Right lobe of liver (tissue), 6 donors: ENCODE results near the gene KCNA2. TPM values are rescaled to one million over a fixed set of nuclear protein-coding genes. Genes with fewer than 3 reads are reported as not detected.

Experiments
- ATAC-seq, 4 donors: fragments of 200-7000 bp; cut with Tn5 transposase; one replicate each; pipeline ENCODE4 v1.9.1; 2020; ENCODE audit warnings: mild to moderate bottlenecking in 4 of 4, moderate library complexity in 4 of 4
- DNase-seq, 3 donors: peaks; one replicate each; pipeline ENCODE4 v3.0.0-alpha.2; 2020
- H3K27ac ChIP-seq, 3 donors: fragments of 200-600 bp; one replicate each; pipeline ENCODE4 v1.8.0; 2022
- H3K27me3 ChIP-seq, 2 donors: fragments of 200-600 bp; one replicate each; pipeline ENCODE4 v1.8.0; 2022
- H3K36me3 ChIP-seq, 4 donors: fragments of 200-600 bp; sonication (generic) in 1 of 4; one replicate each; pipeline versions ENCODE4 v1.5.1 to v1.8.0; 2017 to 2022; ENCODE audit warnings: control low read depth in 1 of 4
- H3K4me1 ChIP-seq, 4 donors: fragments of 200-600 bp; sonication (generic) in 1 of 4; one replicate each; pipeline versions ENCODE4 v1.5.1 to v1.8.0; 2017 to 2022; ENCODE audit warnings: control low read depth in 1 of 4
- H3K4me3 ChIP-seq, 3 donors: fragments of 200-600 bp; one replicate each; pipeline ENCODE4 v1.8.0; 2022
- H3K9me3 ChIP-seq, 4 donors: fragments of 200-600 bp; sonication (generic) in 1 of 4; one replicate each; pipeline versions ENCODE4 v1.5.1 to v1.8.0; 2017 to 2022; ENCODE audit warnings: control low read depth in 1 of 4
- CTCF ChIP-seq, 4 donors: fragments of 200-600 bp in 3 of 4; fragments of 450-650 bp in 1 of 4; IDR thresholded peaks; one replicate each; pipeline versions ENCODE4 v1.5.1 to v1.8.0; 2016 to 2022; ENCODE audit warnings: antibody characterized with exemption in 4 of 4, mild to moderate bottlenecking in 2 of 4
- POLR2A ChIP-seq: fragments of 450-650 bp; IDR thresholded peaks from one replicate; pipeline ENCODE4 v1.6.1; 2017; ENCODE audit warnings: antibody characterized with exemption, mild to moderate bottlenecking
- WGBS: methylation state at CpG from one replicate; pipeline ENCODE4 v1.1.6; 2018; ENCODE audit warnings: low coverage, low lambda C conversion rate; ENCODE audit not compliant: insufficient coverage; ENCODE audit errors: missing lambda C conversion rate; 5-methylcytosine and 5-hydroxymethylcytosine counted together
- intact Hi-C, 2 donors: fragments of 100-400 bp; cut with DNase I; formaldehyde crosslinking; loops; one replicate each; pipeline versions ENCODE4 v1.11.2 to v1.14.1; 2022
- total RNA-seq, 6 experiments: library from RNA; depleted of rRNA in 2 of 6; stranded (reverse); fragments of >200 nt in 2 of 6; fragmentation: NEBNext Ultra II Directional in 3 of 6; extraction: Animal tissue kit (Norgen Biotek cat#: 25700) in 3 of 6; gene quantifications; one replicate each; pipeline versions ENCODE4 v1.1.0 to v1.2.4, GENCODE V29; 2016 to 2023
- donor health status: DM: no; HTN: yes; CAD: no.
- donor health status: DM: no; HTN: no; CAD: no.
- donor health status: DM: no; HTN: no; CAD: no.
- donor health status: DM: no; HTN: yes; CAD: no.
- donor health status: DM: no; HTN: yes; CAD: no.

KCNA2 gene
- total RNA-seq, 6 experiments from 2014 or later, result 0.04 to 0.10 (median 0.07) TPM; not detected in 3

- intact Hi-C loops, result loop anchor here in 1 of 2 donors (10.0 kb wide), 1 partner anchor 139 kb away; no protein-coding TSS in a partner anchor
- DNase-seq (no peak), ATAC-seq (no peak)
- H3K36me3 ChIP-seq, result no peaks in the 10 kb centered on the region
- TF ChIP-seq CTCF (IDR thresholded peaks at IDR 0.05), result no peak
- no peak for TF ChIP-seq POLR2A
- no peaks in the 10 kb centered on the region for H3K4me1 ChIP-seq
- H3K27me3 ChIP-seq, result no peaks in the 10 kb centered on the region
- no peak overlapping the region for H3K4me3 ChIP-seq
- 93% methylated on average over 2 of the region's 2 CpGs for WGBS
- H3K9me3 ChIP-seq, result no peaks in the 10 kb centered on the region
- no peak overlapping the region for H3K27ac ChIP-seq
Measured at GRCh38 chr1:110635434-110635833, 29.3 kb upstream of the KCNA2 start.

- no peaks in the 10 kb centered on the region for H3K27me3 ChIP-seq
- 39% methylated on average over 5 of the region's 7 CpGs for WGBS
- DNase-seq, result peak in 1 of 3 donors; percentile 35
- TF ChIP-seq POLR2A (no peak), CTCF (IDR thresholded peaks at IDR 0.05) (no peak)
- H3K27ac ChIP-seq, result no peak overlapping the region
- no peak overlapping the region for H3K4me3 ChIP-seq
- intact Hi-C loops, result loop anchor here (5.0 to 10.0 kb wide), 2 partner anchors 133 to 140 kb away; no protein-coding TSS in a partner anchor
- ATAC-seq, result peak in 2 of 4 donors; percentile 9 to 69
- H3K4me1 ChIP-seq, result no peaks in the 10 kb centered on the region
- H3K36me3 ChIP-seq, result no peaks in the 10 kb centered on the region
- no peaks in the 10 kb centered on the region for H3K9me3 ChIP-seq
Measured at GRCh38 chr1:110634455-110635311, 28.5 kb upstream of the KCNA2 start.

- no peaks in the 10 kb centered on the region for H3K4me1 ChIP-seq
- TF ChIP-seq CTCF (IDR thresholded peaks at IDR 0.05) (no peak), POLR2A (no peak)
- no peaks in the 10 kb centered on the region for H3K9me3 ChIP-seq
- H3K27me3 ChIP-seq, result no peaks in the 10 kb centered on the region
- no peak overlapping the region for H3K27ac ChIP-seq
- intact Hi-C loops, result loop anchor here (5.0 to 10.0 kb wide), 2 partner anchors 133 to 141 kb away; no protein-coding TSS in a partner anchor
- no peak for ATAC-seq
- no peak for DNase-seq
- no peaks in the 10 kb centered on the region for H3K36me3 ChIP-seq
- no peak overlapping the region for H3K4me3 ChIP-seq
- 55% methylated on average over 1 of the region's 1 CpG for WGBS
Measured at GRCh38 chr1:110634086-110634454, 27.9 kb upstream of the KCNA2 start.

DNA sequence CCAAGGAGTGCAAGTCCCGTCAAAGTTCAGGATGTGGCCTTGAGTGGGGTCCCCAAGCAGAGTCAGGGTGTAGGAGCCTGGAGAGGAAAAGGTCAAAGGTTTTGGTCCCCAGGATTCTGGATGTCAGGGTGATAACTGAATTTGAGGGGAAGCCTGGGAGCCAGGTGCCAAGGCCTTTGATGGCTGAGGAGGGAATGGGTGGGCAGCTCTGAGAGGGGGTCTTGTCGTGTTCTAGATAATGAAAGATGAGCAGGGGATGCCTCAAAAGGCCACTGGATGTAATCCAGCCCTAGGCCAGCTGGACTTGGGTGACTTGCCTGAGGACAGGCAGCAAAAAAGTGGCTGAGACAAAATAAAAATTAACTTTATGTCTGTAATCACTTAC is 27.5 kb upstream of the KCNA2 start:
- no peak for DNase-seq
- Histone ChIP-seq H3K27me3 (no peaks in the 10 kb centered on the region), H3K36me3 (no peaks in the 10 kb centered on the region), H3K27ac (no peak overlapping the region), H3K4me3 (no peak overlapping the region), H3K4me1 (no peaks in the 10 kb centered on the region), H3K9me3 (no peaks in the 10 kb centered on the region)
- no peak for ATAC-seq
- TF ChIP-seq CTCF (IDR thresholded peaks at IDR 0.05) (no peak), POLR2A (no peak)
- WGBS, result 47% methylated on average over 2 of the region's 2 CpGs
- intact Hi-C loops, result loop anchor here (5.0 to 10.0 kb wide), 2 partner anchors 134 to 141 kb away; no protein-coding TSS in a partner anchor
